ENCODE results near the gene FRA10AC1. TPM values are rescaled to one million over a fixed set of nuclear protein-coding genes. Genes with fewer than 3 reads are reported as not detected.
A peak's percentile ranks its signal among the peaks of the same experiment; 100 is the strongest.

The FRA10AC1 gene
- total and polyA plus RNA-seq, 2 donors (not counting 1 experiment from before 2014, with no cell fraction given) = 5.0 to 29.7 TPM

DNA sequence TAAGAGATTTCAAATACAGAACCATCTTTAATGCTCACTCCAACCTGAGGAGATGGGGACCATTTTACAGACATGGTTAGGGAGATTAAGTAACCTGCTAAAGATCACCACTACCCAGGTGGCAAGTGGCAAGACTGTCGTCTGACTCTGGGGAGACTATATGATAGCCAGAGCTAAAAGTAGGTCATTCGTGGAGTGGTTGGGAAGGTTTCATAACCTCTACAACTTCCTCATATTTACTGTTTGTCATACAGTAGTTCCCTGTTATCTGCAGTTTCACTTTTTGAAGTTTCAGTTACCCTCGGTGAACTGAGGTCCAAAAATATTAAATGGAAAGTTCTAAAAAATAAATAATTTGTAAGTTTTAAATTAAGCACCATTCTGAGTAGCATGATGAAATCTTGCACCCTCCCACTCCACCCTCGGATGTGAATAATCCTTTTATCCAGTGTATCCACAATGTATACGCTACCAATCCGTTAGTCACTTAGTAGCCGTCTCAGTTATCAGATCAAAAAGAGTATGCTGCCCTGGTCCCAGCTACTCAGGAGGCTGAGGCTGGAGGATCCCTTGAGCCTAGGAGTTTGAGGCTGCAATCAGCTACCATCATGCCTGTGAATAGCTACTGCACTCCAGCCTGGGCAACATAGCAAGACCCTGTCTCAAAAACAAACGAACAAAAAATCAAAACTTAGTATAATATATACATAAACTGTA, 40.4 kb upstream of the FRA10AC1 start:
- H3K9me3 ChIP-seq (ENCODE audit: control extremely low read depth in 1 of 3, control insufficient read depth in 2 of 3, insufficient read depth in 1 of 3, low read length in 2 of 3) = peaks cover 0 to 1% (median 0%) of the 10 kb centered on the region in 3 donors
- H3K4me1 Mint-ChIP-seq = peaks cover 21% of the 10 kb centered on the region
- TF ChIP-seq, protein P1, sequence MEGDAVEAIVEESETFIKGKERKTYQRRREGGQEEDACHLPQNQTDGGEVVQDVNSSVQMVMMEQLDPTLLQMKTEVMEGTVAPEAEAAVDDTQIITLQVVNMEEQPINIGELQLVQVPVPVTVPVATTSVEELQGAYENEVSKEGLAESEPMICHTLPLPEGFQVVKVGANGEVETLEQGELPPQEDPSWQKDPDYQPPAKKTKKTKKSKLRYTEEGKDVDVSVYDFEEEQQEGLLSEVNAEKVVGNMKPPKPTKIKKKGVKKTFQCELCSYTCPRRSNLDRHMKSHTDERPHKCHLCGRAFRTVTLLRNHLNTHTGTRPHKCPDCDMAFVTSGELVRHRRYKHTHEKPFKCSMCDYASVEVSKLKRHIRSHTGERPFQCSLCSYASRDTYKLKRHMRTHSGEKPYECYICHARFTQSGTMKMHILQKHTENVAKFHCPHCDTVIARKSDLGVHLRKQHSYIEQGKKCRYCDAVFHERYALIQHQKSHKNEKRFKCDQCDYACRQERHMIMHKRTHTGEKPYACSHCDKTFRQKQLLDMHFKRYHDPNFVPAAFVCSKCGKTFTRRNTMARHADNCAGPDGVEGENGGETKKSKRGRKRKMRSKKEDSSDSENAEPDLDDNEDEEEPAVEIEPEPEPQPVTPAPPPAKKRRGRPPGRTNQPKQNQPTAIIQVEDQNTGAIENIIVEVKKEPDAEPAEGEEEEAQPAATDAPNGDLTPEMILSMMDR (IDR thresholded peaks at IDR 0.05) = no peak
- TF ChIP-seq EZH2 (IDR thresholded peaks at IDR 0.05; ENCODE audit: borderline replicate concordance, insufficient read depth, low read depth, low read length, poor library complexity, severe bottlenecking) = no peak
- H3K27me3 Mint-ChIP-seq = peaks cover 8% of the 10 kb centered on the region
- H3K9ac ChIP-seq (ENCODE audit: low read length) = no peak overlapping the region
- peak overlapping the region in 1 of 2 donors; percentile 5 for H3K27ac ChIP-seq (ENCODE audit: low read length in 2 of 2)
- no peaks in the 10 kb centered on the region for H3K27me3 ChIP-seq (replicated peaks in 1 of 4; ENCODE audit: control extremely low read depth in 1 of 4, control insufficient read depth in 3 of 4, insufficient read depth in 4 of 4, low read length in 3 of 4)
- peak; percentile 95 for ATAC-seq (ENCODE audit: low read depth)
- ChIA-PET CTCF (interaction anchor here (1.3 to 3.0 kb wide), 2 partner anchors 39 to 41 kb away, joined by 3 to 11 read pairs; partner anchors contain the start of gene FRA10AC1), POLR2A (interaction anchor here (1.0 kb wide), 1 partner anchor 40 kb away, joined by 3 read pairs; the partner anchor contains the start of gene FRA10AC1)
- H3K9me3 Mint-ChIP-seq (ENCODE audit: insufficient read depth) = peaks cover 3% of the 10 kb centered on the region
- H3K27ac Mint-ChIP-seq = peak overlapping the region; percentile 61
- H3K4me3 ChIP-seq (ENCODE audit: control extremely low read depth in 1 of 5, extremely low read depth in 1 of 5, insufficient read depth in 1 of 5, low read depth in 2 of 5, low read length in 4 of 5) = peak overlapping the region; percentile 14 to 55 (median 41)
- peaks cover 8 to 18% of the 10 kb centered on the region in 2 donors for H3K4me1 ChIP-seq (ENCODE audit: control insufficient read depth in 2 of 2, insufficient read depth in 2 of 2, low read length in 2 of 2)
- intact Hi-C loops (cut with micrococcal nuclease) = no loop called here
- no peaks in the 10 kb centered on the region for H3K36me3 ChIP-seq (replicated peaks in 1 of 2; ENCODE audit: control extremely low read depth in 1 of 2, control insufficient read depth in 1 of 2, extremely low read depth in 1 of 2, insufficient read depth in 2 of 2, low read length in 1 of 2)
- no peaks in the 10 kb centered on the region for H3K79me2 ChIP-seq (ENCODE audit: control insufficient read depth, insufficient read depth, low read length)
- WGBS (ENCODE audit: insufficient coverage) = 61% methylated on average over 4 of the region's 8 CpGs
- H3K4me2 ChIP-seq (replicated peaks; ENCODE audit: low read depth, low read length, poor library complexity, severe bottlenecking) = peak overlapping the region; percentile 68
- DNase-seq = peak; percentile 65
- peak overlapping the region; percentile 74 for H3K4me3 Mint-ChIP-seq
- H2AFZ ChIP-seq (ENCODE audit: insufficient read depth, low read depth, low read length, poor library complexity, severe bottlenecking) = peak overlapping the region; percentile 37
- no peaks in the 10 kb centered on the region for H4K20me1 ChIP-seq (ENCODE audit: control insufficient read depth, insufficient read depth, low read length, poor library complexity, severe bottlenecking)

- no peaks in the 10 kb centered on the region for H4K20me1 ChIP-seq (ENCODE audit: control insufficient read depth, insufficient read depth, low read length, poor library complexity, severe bottlenecking)
- no peak for ATAC-seq (ENCODE audit: low read depth)
- CTCF ChIA-PET = no interaction called here
- POLR2A ChIA-PET = no interaction called here
- no peaks in the 10 kb centered on the region for H3K27me3 ChIP-seq (replicated peaks in 1 of 4; ENCODE audit: control extremely low read depth in 1 of 4, control insufficient read depth in 3 of 4, insufficient read depth in 4 of 4, low read length in 3 of 4)
- 94% methylated on average over 2 of the region's 3 CpGs for WGBS (ENCODE audit: insufficient coverage)
- H3K9me3 ChIP-seq (ENCODE audit: control extremely low read depth in 1 of 3, control insufficient read depth in 2 of 3, insufficient read depth in 1 of 3, low read length in 2 of 3) = peaks cover 0 to 1% (median 0%) of the 10 kb centered on the region in 3 donors
- Mint-ChIP-seq H3K9me3 (ENCODE audit: insufficient read depth) (peaks cover 3% of the 10 kb centered on the region), H3K4me3 (no peak overlapping the region), H3K27me3 (peaks cover 14% of the 10 kb centered on the region), H3K4me1 (peaks cover 13% of the 10 kb centered on the region), H3K27ac (no peak overlapping the region)
- no peaks in the 10 kb centered on the region for H3K36me3 ChIP-seq (replicated peaks in 1 of 2; ENCODE audit: control extremely low read depth in 1 of 2, control insufficient read depth in 1 of 2, extremely low read depth in 1 of 2, insufficient read depth in 2 of 2, low read length in 1 of 2)
- no peak for DNase-seq
- H3K79me2 ChIP-seq (ENCODE audit: control insufficient read depth, insufficient read depth, low read length) = no peaks in the 10 kb centered on the region
- peaks cover 8 to 11% of the 10 kb centered on the region in 2 donors for H3K4me1 ChIP-seq (ENCODE audit: control insufficient read depth in 2 of 2, insufficient read depth in 2 of 2, low read length in 2 of 2)
- no peak overlapping the region for H3K9ac ChIP-seq (ENCODE audit: low read length)
- H2AFZ ChIP-seq (ENCODE audit: insufficient read depth, low read depth, low read length, poor library complexity, severe bottlenecking) = no peak overlapping the region
- TF ChIP-seq, protein P1 (IDR thresholded peaks at IDR 0.05) = no peak
- TF ChIP-seq EZH2 (IDR thresholded peaks at IDR 0.05; ENCODE audit: borderline replicate concordance, insufficient read depth, low read depth, low read length, poor library complexity, severe bottlenecking) = no peak
- no peak overlapping the region for H3K4me2 ChIP-seq (replicated peaks; ENCODE audit: low read depth, low read length, poor library complexity, severe bottlenecking)
- intact Hi-C loops (cut with micrococcal nuclease) = no loop called here
- no peak overlapping the region for H3K27ac ChIP-seq (ENCODE audit: low read length in 2 of 2)
- H3K4me3 ChIP-seq (ENCODE audit: control extremely low read depth in 1 of 5, extremely low read depth in 1 of 5, insufficient read depth in 1 of 5, low read depth in 2 of 5, low read length in 4 of 5) = no peak overlapping the region
Measured at GRCh38 chr10:93741367-93741766, 39.0 kb upstream of the FRA10AC1 start.
